Activated T-cell treated with anti-CD3 and anti-CD28 coated beads, Interleukin-2, amount 50 U/mL, for 72 hours (primary cell): Measurements from ENCODE around the gene CENPVL1. TPM values are rescaled to one million over a fixed set of nuclear protein-coding genes. Genes with fewer than 3 reads are reported as not detected.

Experiments used
- ATAC-seq, 2 donors: fragments of 150-1000 bp; cut with Tn5 transposase; replicated peaks in 1 of 2; 2 replicates each; pipeline ENCODE4 v1.10.0; 2021; ENCODE audit warnings: moderate library complexity in 2 of 2, mild to moderate bottlenecking in 1 of 2
- DNase-seq, 2 donors: peaks; one replicate each; pipeline ENCODE4 v3.0.0; 2021 to 2022; ENCODE audit warnings: mixed read lengths in 1 of 2
- H3K27ac Mint-ChIP-seq: one replicate; pipeline ENCODE4 v1.8.0; 2022; ENCODE audit warnings: mild to moderate bottlenecking, moderate library complexity, mixed read lengths
- H3K27me3 Mint-ChIP-seq: one replicate; pipeline ENCODE4 v1.8.0; 2022; ENCODE audit warnings: low read depth, mixed read lengths
- H3K36me3 Mint-ChIP-seq, 2 donors: one replicate each; pipeline ENCODE4 v1.8.0; 2022; ENCODE audit warnings: mixed read lengths in 2 of 2, mild to moderate bottlenecking in 1 of 2; ENCODE audit not compliant: insufficient read depth in 2 of 2
- H3K4me1 Mint-ChIP-seq: one replicate; pipeline ENCODE4 v1.8.0; 2022; ENCODE audit warnings: low read depth, mixed read lengths
- H3K4me3 Mint-ChIP-seq, 2 donors: one replicate each; pipeline ENCODE4 v1.8.0; 2022; ENCODE audit warnings: mild to moderate bottlenecking in 2 of 2, mixed read lengths in 2 of 2, moderate library complexity in 2 of 2
- H3K9me3 Mint-ChIP-seq, 2 donors: one replicate each; pipeline ENCODE4 v1.8.0; 2022; ENCODE audit warnings: mixed read lengths in 2 of 2
- total RNA-seq, 2 donors: library from RNA; stranded (reverse); gene quantifications; one replicate each; pipeline ENCODE4 v1.2.3, GENCODE V29; 2022

Gene CENPVL1
- total RNA-seq, 2 donors from 2014 or later = not detected

GRCh38 chrX:51747671-51748070 lies 37.4 kb downstream of the CENPVL1 start:
- Mint-ChIP-seq H3K27me3 (peaks cover 42% of the 10 kb centered on the region), H3K9me3 (peaks cover 0 to 18% of the 10 kb centered on the region in 2 donors)

DNA sequence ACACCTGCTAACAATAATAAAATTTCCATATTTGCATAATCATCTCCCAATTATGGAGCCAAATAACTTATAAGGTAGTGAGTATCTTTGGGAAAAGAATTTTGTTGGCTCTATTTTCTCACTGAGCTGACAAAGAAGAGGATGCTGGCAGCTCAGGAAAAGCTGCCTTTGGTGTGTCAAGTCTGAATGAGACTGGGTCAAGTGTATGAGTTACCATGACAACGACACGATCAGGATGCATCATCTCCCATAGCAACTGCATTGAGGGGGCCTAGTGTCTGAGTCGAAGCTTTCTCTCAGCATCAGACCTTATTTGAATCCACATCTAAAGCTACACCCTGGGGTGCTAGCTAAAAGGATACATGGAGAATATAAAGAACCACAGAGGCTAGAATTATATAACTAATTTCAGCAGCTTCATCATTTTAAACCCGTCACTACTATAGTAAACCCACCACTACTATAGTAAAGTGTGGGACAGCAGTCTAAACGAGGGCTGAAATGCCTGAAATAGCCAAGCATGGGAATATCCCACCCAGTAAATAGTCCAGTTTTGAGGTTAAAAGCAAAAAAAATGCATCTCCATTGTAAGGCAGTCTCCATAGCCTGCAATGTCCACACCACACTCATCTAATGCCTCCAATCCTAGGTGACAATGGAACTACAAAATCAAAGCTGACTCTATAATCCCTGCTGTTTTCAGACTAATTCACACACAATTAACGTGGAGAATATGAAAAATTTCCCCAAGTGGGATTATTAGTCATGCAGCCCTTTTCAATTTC lies 48.9 kb downstream of the CENPVL1 start:
- no peaks in the 10 kb centered on the region for H3K4me1 Mint-ChIP-seq
- peaks cover 7% of the 10 kb centered on the region for H3K27me3 Mint-ChIP-seq
- no peaks in the 10 kb centered on the region for H3K36me3 Mint-ChIP-seq
- H3K9me3 Mint-ChIP-seq = no peaks in the 10 kb centered on the region
- H3K27ac Mint-ChIP-seq = no peak overlapping the region
- ATAC-seq = no peak
- H3K4me3 Mint-ChIP-seq = no peak overlapping the region
- no peak for DNase-seq

More at GRCh38 chrX:51747671-51748070, 37.4 kb downstream of the CENPVL1 start:
- Mint-ChIP-seq H3K4me3 (no peak overlapping the region), H3K4me1 (peaks cover 16% of the 10 kb centered on the region), H3K27ac (no peak overlapping the region), H3K36me3 (peaks cover 17 to 24% of the 10 kb centered on the region in 2 donors)
- no peak for ATAC-seq
- no peak for DNase-seq

DNA sequence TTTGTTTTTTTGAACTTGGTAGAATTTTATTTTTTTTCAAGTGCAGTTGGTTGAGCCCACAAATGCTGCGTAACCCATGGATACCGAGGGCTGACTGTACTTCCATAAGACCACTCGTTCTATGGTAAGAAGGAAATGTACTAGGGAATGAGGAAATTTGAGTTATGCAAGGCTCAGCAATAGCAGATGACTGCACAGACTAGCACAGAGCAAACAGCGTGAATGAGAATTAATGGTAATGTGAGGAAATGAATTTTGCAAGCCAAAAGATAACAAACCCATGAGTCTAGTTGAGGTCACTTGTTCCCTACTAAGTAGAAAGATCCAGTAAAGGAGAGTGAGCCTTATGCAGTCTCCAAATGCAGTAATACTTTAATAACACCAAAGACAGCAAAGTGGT lies 50.3 kb downstream of the CENPVL1 start:
- Mint-ChIP-seq H3K27me3 (peaks cover 5% of the 10 kb centered on the region), H3K27ac (no peak overlapping the region), H3K36me3 (no peaks in the 10 kb centered on the region), H3K9me3 (no peaks in the 10 kb centered on the region), H3K4me3 (no peak overlapping the region), H3K4me1 (no peaks in the 10 kb centered on the region)
- ATAC-seq = no peak
- DNase-seq = no peak

Other genes with a start within 250 kb of the CENPVL1 start
- 1 to 10 TPM; 3.0 to 4.2 TPM for gene NUDT11, start 213.9 kb upstream of the CENPVL1 start, total RNA-seq
- gene CENPVL3, start 91.6 kb upstream of the CENPVL1 start, total RNA-seq = under 1 TPM; 0.16 to 0.41 TPM
- gene CENPVL2, start 27.7 kb upstream of the CENPVL1 start, total RNA-seq = not detected
- 10 to 100 TPM; 11.6 to 13.6 TPM for gene GSPT2, start 32.9 kb downstream of the CENPVL1 start, total RNA-seq
- gene MAGED1, start 183.1 kb downstream of the CENPVL1 start, total RNA-seq = 10 to 100 TPM; 34.8 to 48.9 TPM